HEK293T (cell line): ENCODE measurements around the gene FAM237B.

Source experiments
- CTCF ChIA-PET: fragments of 350-600 bp; formaldehyde crosslinking; extraction: SDS; loops from one replicate; lab custom pipeline; 2021; ENCODE audit warnings: antibody characterized with exemption, inconsistent platforms; lab: Yijun Ruan, JAX
- POLR2A ChIA-PET: fragments of 350-600 bp; formaldehyde crosslinking; extraction: SDS; loops from one replicate; lab custom pipeline; 2020; ENCODE audit warnings: antibody characterized with exemption, inconsistent platforms; lab: Yijun Ruan, JAX
- DNase-seq: peaks from one replicate; pipeline ENCODE4 v3.0.0; 2012; ENCODE audit warnings: mixed read lengths; ENCODE audit errors: extremely low spot score
- ARNT ChIP-seq: fragments of 450-650 bp; IDR thresholded peaks from 2 replicates; pipeline ENCODE4 v1.6.1; 2017; ENCODE audit warnings: mild to moderate bottlenecking
- BHLHE40 ChIP-seq: fragments of 450-650 bp; IDR thresholded peaks from 2 replicates; pipeline ENCODE4 v1.6.1; 2016; ENCODE audit warnings: mild to moderate bottlenecking, moderate library complexity, borderline replicate concordance
- CTBP1 ChIP-seq: fragments of 450-650 bp; IDR thresholded peaks from 2 replicates; pipeline ENCODE4 v1.6.1; 2016; ENCODE audit warnings: borderline replicate concordance
- ELF4 ChIP-seq: fragments of 450-650 bp; IDR thresholded peaks from 2 replicates; pipeline ENCODE4 v1.6.1; 2017; ENCODE audit warnings: antibody characterized with exemption
- FOXA1 ChIP-seq: fragments of 450-650 bp; IDR thresholded peaks from 2 replicates; pipeline ENCODE4 v1.6.1; 2016; ENCODE audit warnings: mild to moderate bottlenecking
- FOXK2 ChIP-seq: fragments of 450-650 bp; IDR thresholded peaks from 2 replicates; pipeline ENCODE4 v1.6.1; 2016; ENCODE audit warnings: mild to moderate bottlenecking
- FOXM1 ChIP-seq: fragments of 450-650 bp; IDR thresholded peaks from 2 replicates; pipeline ENCODE4 v1.6.1; 2017; ENCODE audit warnings: mild to moderate bottlenecking, borderline replicate concordance
- HDGF ChIP-seq: fragments of 450-650 bp; IDR thresholded peaks from 2 replicates; pipeline ENCODE4 v1.6.1; 2017; ENCODE audit warnings: antibody characterized with exemption, borderline replicate concordance
- L3MBTL2 ChIP-seq: fragments of 450-650 bp; conservative IDR thresholded peaks from 2 replicates; pipeline ENCODE4 v1.6.1; 2016; ENCODE audit warnings: mild to moderate bottlenecking
- LEF1 ChIP-seq: fragments of 450-650 bp; IDR thresholded peaks from 2 replicates; pipeline ENCODE4 v1.6.1; 2017; ENCODE audit warnings: mild to moderate bottlenecking, borderline replicate concordance
- NFRKB ChIP-seq: fragments of 450-650 bp; IDR thresholded peaks from 2 replicates; pipeline ENCODE4 v1.6.1; 2016; ENCODE audit warnings: mild to moderate bottlenecking, moderate library complexity
- PKNOX1 ChIP-seq: fragments of 450-650 bp; IDR thresholded peaks from 2 replicates; pipeline ENCODE4 v1.6.1; 2016
- SP1 ChIP-seq: fragments of 450-650 bp; IDR thresholded peaks from 2 replicates; pipeline ENCODE4 v1.6.1; 2017
- SUZ12 ChIP-seq: fragments of 450-650 bp; IDR thresholded peaks from 2 replicates; pipeline ENCODE4 v1.6.1; 2016; ENCODE audit warnings: mild to moderate bottlenecking
- TARDBP ChIP-seq: fragments of 450-650 bp; IDR thresholded peaks from 2 replicates; pipeline ENCODE4 v1.6.1; 2016
- ZNF384 ChIP-seq: fragments of 450-650 bp; IDR thresholded peaks from 2 replicates; pipeline ENCODE4 v1.6.1; 2016

Gene FAM237B

GRCh38 chr7:90322837-90323236 is 1.7 kb upstream of the FAM237B start:
- no peak for TF ChIP-seq FOXM1
- no peak for TF ChIP-seq LEF1
- no peak for TF ChIP-seq PKNOX1
- TF ChIP-seq FOXA1, result no peak
- TF ChIP-seq ARNT, result no peak
- no peak for TF ChIP-seq FOXK2
- no peak for TF ChIP-seq NFRKB
- no peak for TF ChIP-seq ZNF384
- no peak for TF ChIP-seq SUZ12
- TF ChIP-seq HDGF, result no peak
- no peak for TF ChIP-seq SP1
- no peak for TF ChIP-seq L3MBTL2
- TF ChIP-seq TARDBP, result no peak
- TF ChIP-seq ELF4, result no peak
- no peak for TF ChIP-seq CTBP1
- TF ChIP-seq BHLHE40, result no peak
- DNase-seq, result no peak
- CTCF ChIA-PET, result no interaction called here
- POLR2A ChIA-PET, result no interaction called here

- TF ChIP-seq FOXK2 (no peak), SP1 (no peak), TARDBP (no peak), NFRKB (no peak), SUZ12 (no peak), L3MBTL2 (no peak), ARNT (no peak), BHLHE40 (no peak), HDGF (no peak)
- ChIA-PET CTCF (no interaction called here), POLR2A (no interaction called here)
- no peak for DNase-seq
Observed at GRCh38 chr7:90320418-90320800, 695 bp downstream of the FAM237B start.

- no peak for DNase-seq
- POLR2A ChIA-PET, result no interaction called here
- TF ChIP-seq FOXM1, result no peak
- TF ChIP-seq FOXA1, result no peak
- no peak for TF ChIP-seq ARNT
- CTCF ChIA-PET, result no interaction called here
Observed at GRCh38 chr7:90320014-90320413, 1.1 kb downstream of the FAM237B start.

- DNase-seq, result no peak
- POLR2A ChIA-PET, result no interaction called here
- TF ChIP-seq BHLHE40 (no peak), SUZ12 (no peak), ARNT (no peak), ZNF384 (no peak), SP1 (no peak), HDGF (no peak), ELF4 (no peak), CTBP1 (no peak), TARDBP (no peak), LEF1 (no peak), FOXM1 (no peak), PKNOX1 (no peak), FOXK2 (no peak)
- CTCF ChIA-PET, result no interaction called here
Observed at GRCh38 chr7:90313907-90314306, 7.2 kb downstream of the FAM237B start.

DNA sequence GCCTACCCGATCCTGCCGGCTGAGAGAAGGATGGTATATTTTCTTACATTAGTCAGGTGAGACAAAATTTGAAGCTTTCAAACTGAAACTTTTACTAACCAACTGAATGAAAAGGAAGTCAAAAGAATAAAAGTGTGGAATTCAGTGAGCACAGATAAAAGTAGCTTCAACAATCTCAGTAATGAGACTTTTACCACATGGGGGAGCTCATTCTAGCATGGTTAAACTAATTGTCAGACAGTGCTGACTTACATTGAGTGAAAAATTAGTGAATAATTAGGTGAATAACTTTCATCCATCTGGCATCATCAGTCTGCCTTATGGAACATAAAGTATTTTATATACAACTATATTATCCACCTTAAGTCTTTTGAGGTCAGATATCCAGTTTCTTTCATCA is 8.4 kb downstream of the FAM237B start:
- no peak for DNase-seq
- ChIA-PET CTCF (interaction anchor here (0.5 kb wide), 1 partner anchor 262 kb away, joined by 3 read pairs; no protein-coding TSS in a partner anchor), POLR2A (no interaction called here)
- TF ChIP-seq HDGF, result no peak
- no peak for TF ChIP-seq LEF1
- TF ChIP-seq NFRKB, result no peak
- no peak for TF ChIP-seq FOXA1
- no peak for TF ChIP-seq SUZ12
- no peak for TF ChIP-seq ELF4
- no peak for TF ChIP-seq L3MBTL2
- no peak for TF ChIP-seq FOXM1
- TF ChIP-seq TARDBP, result no peak
- no peak for TF ChIP-seq ZNF384
- TF ChIP-seq BHLHE40, result no peak
- TF ChIP-seq PKNOX1, result no peak
- no peak for TF ChIP-seq CTBP1
- TF ChIP-seq ARNT, result no peak

DNA sequence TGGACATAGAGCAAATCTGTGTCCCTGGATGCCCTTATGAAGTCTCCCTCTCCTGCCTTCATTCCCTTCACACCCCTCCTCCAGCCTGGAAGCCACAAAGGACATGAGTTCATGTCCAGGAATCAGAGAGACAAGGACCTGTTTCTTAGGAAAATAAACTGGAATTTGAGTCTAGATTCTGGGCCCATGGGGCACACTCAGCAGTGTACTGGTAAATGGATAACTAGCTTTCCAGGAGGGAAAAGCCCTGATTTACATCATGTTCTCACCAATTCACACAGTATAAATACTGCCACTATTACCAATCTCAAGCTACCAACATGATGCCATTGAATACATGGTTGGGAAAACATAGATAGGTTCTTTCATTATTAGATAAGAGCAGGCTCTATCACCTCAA is 9.9 kb downstream of the FAM237B start:
- TF ChIP-seq NFRKB (no peak), SP1 (no peak), FOXA1 (no peak), FOXK2 (no peak), SUZ12 (no peak), BHLHE40 (no peak), PKNOX1 (no peak)
- DNase-seq, result no peak
- ChIA-PET CTCF (interaction anchor here (0.6 kb wide), 1 partner anchor 44 kb away, joined by 4 read pairs; no protein-coding TSS in a partner anchor), POLR2A (no interaction called here)
